HepG2 (cell line): ENCODE measurements around the gene DCP1B. TPM values are rescaled to one million over a fixed set of nuclear protein-coding genes. Genes with fewer than 3 reads are reported as not detected.

Experiments used
- BHLHE40 ChIP-seq: IDR thresholded peaks from 2 replicates; pipeline ENCODE4 v1.6.1; 2011; ENCODE audit warnings: low read length, improper control_type of control experiment
- JUND ChIP-seq: sonication (generic); formaldehyde crosslinking; IDR thresholded peaks from 2 replicates; pipeline ENCODE4 v1.8.0; 2022; ENCODE audit warnings: mild to moderate bottlenecking, missing genetic modification reagents
- MEIS1 ChIP-seq: sonication (generic); formaldehyde crosslinking; IDR thresholded peaks from 2 replicates; pipeline ENCODE4 v1.9.0; 2021; ENCODE audit warnings: mild to moderate bottlenecking, missing genetic modification reagents, moderate library complexity, borderline replicate concordance
- MTA1 ChIP-seq: sonication (generic); formaldehyde crosslinking; IDR thresholded peaks from 2 replicates; pipeline ENCODE4 v1.4.0; 2020; ENCODE audit warnings: missing genetic modification reagents, mild to moderate bottlenecking, borderline replicate concordance
- PLRG1 ChIP-seq: fragments of 450-650 bp; conservative IDR thresholded peaks from 2 replicates; pipeline ENCODE4 v1.6.1; 2016
- POLR2A ChIP-seq, 2 experiments: IDR thresholded peaks; 2 replicates each; pipeline ENCODE4 v1.6.1; 2011; ENCODE audit warnings: low read depth in 2 of 2, low read length in 2 of 2, mild to moderate bottlenecking in 1 of 2, moderate library complexity in 1 of 2; ENCODE audit not compliant: insufficient read depth in 1 of 2
- REPIN1 ChIP-seq: sonication (generic); formaldehyde crosslinking; IDR thresholded peaks from 2 replicates; pipeline ENCODE4 v1.8.0; 2022; ENCODE audit warnings: missing genetic modification reagents, low read depth, mild to moderate bottlenecking, borderline replicate concordance
- SMARCC2 ChIP-seq: fragments of 450-650 bp; IDR thresholded peaks from 2 replicates; pipeline ENCODE4 v1.6.1; 2017; ENCODE audit warnings: antibody characterized with exemption, mild to moderate bottlenecking
- SP5 ChIP-seq: IDR thresholded peaks from 2 replicates; pipeline ENCODE4 v1.6.1; 2016; ENCODE audit warnings: low read depth, borderline replicate concordance
- SRSF9 ChIP-seq: fragments of 200-400 bp; formaldehyde crosslinking; IDR thresholded peaks from 2 replicates; pipeline ENCODE4 v1.6.1; 2018; ENCODE audit warnings: borderline replicate concordance, mild to moderate bottlenecking, low read depth, low read length; ENCODE audit not compliant: insufficient read depth, poor library complexity, severe bottlenecking
- ZBTB7B ChIP-seq: sonication (generic); formaldehyde crosslinking; IDR thresholded peaks from 2 replicates; pipeline ENCODE4 v1.4.0; 2020; ENCODE audit warnings: missing genetic modification reagents
- ZFP41 ChIP-seq: sonication (generic); formaldehyde crosslinking; IDR thresholded peaks from 2 replicates; pipeline ENCODE4 v1.4.0; 2020; ENCODE audit warnings: mild to moderate bottlenecking, missing genetic modification reagents, borderline replicate concordance
- ZMYM4 ChIP-seq: sonication (generic); formaldehyde crosslinking; IDR thresholded peaks from 2 replicates; pipeline ENCODE4 v1.8.1; 2023; ENCODE audit warnings: mild to moderate bottlenecking, missing genetic modification reagents
- ZNF292 ChIP-seq: sonication (generic); formaldehyde crosslinking; IDR thresholded peaks from 2 replicates; pipeline ENCODE4 v1.8.1; 2022; ENCODE audit warnings: mild to moderate bottlenecking, low read depth, missing genetic modification reagents, borderline replicate concordance
- ZNF510 ChIP-seq: sonication (generic); formaldehyde crosslinking; IDR thresholded peaks from 2 replicates; pipeline ENCODE4 v1.4.0; 2020; ENCODE audit warnings: low read depth, mild to moderate bottlenecking, missing genetic modification reagents
- ZNF547 ChIP-seq: sonication (generic); formaldehyde crosslinking; IDR thresholded peaks from 2 replicates; pipeline ENCODE4 v1.5.1; 2020; ENCODE audit warnings: mild to moderate bottlenecking, missing genetic modification reagents
- ZNF577 ChIP-seq: sonication (generic); formaldehyde crosslinking; IDR thresholded peaks from 2 replicates; pipeline ENCODE4 v1.4.0; 2020; ENCODE audit warnings: mild to moderate bottlenecking, low read depth, missing genetic modification reagents, borderline replicate concordance
- ZNF652 ChIP-seq: IDR thresholded peaks from 2 replicates; pipeline ENCODE4 v1.6.1; 2016; ENCODE audit warnings: low read depth, borderline replicate concordance
- ZNF678 ChIP-seq: sonication (generic); formaldehyde crosslinking; IDR thresholded peaks from 2 replicates; pipeline ENCODE4 v1.4.0; 2020; ENCODE audit warnings: mild to moderate bottlenecking, missing genetic modification reagents
- polyA plus RNA-seq, 8 experiments: library from polyadenylated mRNA; depleted of rRNA in 3 of 8; stranded (reverse) in 7 of 8; unstranded in 1 of 8; fragments of >200 nt; fragmentation: Illumina TruSeq in 4 of 8; extraction: Trizol in 4 of 8; gene quantifications; 2 replicates each; pipeline versions ENCODE4 v1.2.1 to v1.2.3, GENCODE V29; 2011 to 2016; ENCODE audit warnings: low read depth in 4 of 8, missing spikeins in 1 of 8, mixed read lengths in 1 of 8; ENCODE audit not compliant: insufficient read depth in 1 of 8
- total RNA-seq, 5 experiments: library from RNA; depleted of rRNA; stranded (reverse); fragments of >200 nt; fragmentation: Illumina TruSeq; extraction: Trizol; gene quantifications; 2 replicates each; pipeline ENCODE4 v1.2.3, GENCODE V29; 2016; ENCODE audit warnings: low read depth in 1 of 5
- TF ChIP-seq, protein P1 (sequence below): sonication (generic); formaldehyde crosslinking; IDR thresholded peaks from 2 replicates; pipeline ENCODE4 v1.4.0; 2020; ENCODE audit warnings: mild to moderate bottlenecking, missing genetic modification reagents
- TF ChIP-seq, protein P2 (sequence below): sonication (generic); formaldehyde crosslinking; IDR thresholded peaks from 2 replicates; pipeline ENCODE4 v1.8.0; 2022; ENCODE audit warnings: mild to moderate bottlenecking, missing genetic modification reagents, borderline replicate concordance
- TF ChIP-seq, protein P3 (sequence below): sonication (generic); formaldehyde crosslinking; IDR thresholded peaks from 2 replicates; pipeline ENCODE4 v1.5.0; 2020; ENCODE audit warnings: missing genetic modification reagents
- TF ChIP-seq, protein P4 (sequence below): sonication (generic); formaldehyde crosslinking; conservative IDR thresholded peaks from 2 replicates; pipeline ENCODE4 v1.8.0; 2022; ENCODE audit warnings: mild to moderate bottlenecking, moderate library complexity, missing genetic modification reagents
- TF ChIP-seq, protein P5 (sequence below): sonication (generic); formaldehyde crosslinking; IDR thresholded peaks from 2 replicates; pipeline ENCODE4 v1.8.0; 2022; ENCODE audit warnings: mild to moderate bottlenecking, missing genetic modification reagents, moderate library complexity

The DCP1B gene
- total and polyA plus RNA-seq, 2 of the 13 experiments (the other 11 are each of a cell fraction or from before 2014, with no cell fraction given) = 11.4 to 27.2 TPM

DNA sequence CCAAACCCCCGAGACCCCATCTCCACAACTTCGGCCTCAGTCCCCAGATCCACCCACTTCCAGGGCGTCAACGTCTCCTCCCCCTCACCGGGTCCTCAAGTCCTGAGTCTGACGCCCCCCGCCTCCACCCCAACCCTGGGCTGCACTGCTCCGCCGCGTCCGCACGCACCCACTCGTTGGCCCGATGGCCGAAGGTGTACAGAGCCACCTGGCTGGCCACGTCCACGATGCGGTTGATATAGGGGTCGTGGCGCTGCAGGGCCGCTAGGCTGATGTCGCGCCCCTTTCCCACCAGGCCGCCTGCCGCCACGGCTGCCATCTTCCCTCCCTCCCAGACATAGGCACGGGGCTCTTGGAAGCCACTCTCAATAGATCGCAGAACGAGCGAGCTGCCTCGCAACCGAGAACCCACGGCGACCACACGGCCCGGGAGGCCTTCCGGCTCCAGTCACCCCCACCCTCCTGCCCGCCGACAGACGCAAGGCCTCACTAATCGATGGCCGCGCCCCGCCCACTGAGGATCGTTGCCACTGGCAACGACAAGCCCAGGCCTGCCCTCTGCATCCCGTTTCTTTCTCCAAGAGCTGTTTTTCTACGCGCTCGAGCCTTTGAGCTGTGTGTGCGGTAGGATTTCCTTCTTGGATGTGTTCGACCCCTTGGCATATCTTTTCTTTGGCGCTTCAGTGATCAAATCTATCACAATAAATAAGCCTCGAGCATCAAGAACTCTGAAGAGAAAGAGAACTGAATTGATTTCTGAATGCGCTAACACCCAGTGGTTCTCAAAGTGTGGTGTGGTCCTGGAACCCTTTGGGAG lies at the start of gene DCP1B (continued):
- TF ChIP-seq ZNF510 (CRISPR knock-in tag) (peak; percentile 93; the same call in 1 of the 2 replicates), MTA1 (CRISPR knock-in tag) (peak; percentile 97), BHLHE40 (peak; percentile 63; the same call in 1 of the 2 replicates), ZNF547 (peak; percentile 88), SP5 (CRISPR knock-in tag) (peak; percentile 69), ZNF652 (CRISPR knock-in tag) (0 out of 2 replicates have a peak, but pooled peaks have one; percentile 8), JUND (CRISPR knock-in tag) (no peak), PLRG1 (no peak), MEIS1 (peak; percentile 72; the same call in 1 of the 2 replicates), ZMYM4 (peak; percentile 90), SMARCC2 (no peak), ZFP41 (CRISPR knock-in tag) (peak; percentile 82; the same call in 1 of the 2 replicates), ZNF678 (CRISPR knock-in tag) (0 out of 2 replicates have a peak, but pooled peaks have one; percentile 87), SRSF9 (no peak), REPIN1 (peak; percentile 89), ZNF577 (CRISPR knock-in tag) (no peak), ZBTB7B (CRISPR knock-in tag) (peak; percentile 93), ZNF292 (peak; percentile 88), POLR2A (IDR thresholded peaks at IDR 0.05; ENCODE audit: insufficient read depth in 1 of 2, low read depth in 2 of 2, low read length in 2 of 2) (peak; percentile 74 to 85)
- TF ChIP-seq, protein P1, sequence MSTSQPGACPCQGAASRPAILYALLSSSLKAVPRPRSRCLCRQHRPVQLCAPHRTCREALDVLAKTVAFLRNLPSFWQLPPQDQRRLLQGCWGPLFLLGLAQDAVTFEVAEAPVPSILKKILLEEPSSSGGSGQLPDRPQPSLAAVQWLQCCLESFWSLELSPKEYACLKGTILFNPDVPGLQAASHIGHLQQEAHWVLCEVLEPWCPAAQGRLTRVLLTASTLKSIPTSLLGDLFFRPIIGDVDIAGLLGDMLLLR = peak; percentile 43; the same call in 1 of the 2 replicates
- TF ChIP-seq, protein P2, sequence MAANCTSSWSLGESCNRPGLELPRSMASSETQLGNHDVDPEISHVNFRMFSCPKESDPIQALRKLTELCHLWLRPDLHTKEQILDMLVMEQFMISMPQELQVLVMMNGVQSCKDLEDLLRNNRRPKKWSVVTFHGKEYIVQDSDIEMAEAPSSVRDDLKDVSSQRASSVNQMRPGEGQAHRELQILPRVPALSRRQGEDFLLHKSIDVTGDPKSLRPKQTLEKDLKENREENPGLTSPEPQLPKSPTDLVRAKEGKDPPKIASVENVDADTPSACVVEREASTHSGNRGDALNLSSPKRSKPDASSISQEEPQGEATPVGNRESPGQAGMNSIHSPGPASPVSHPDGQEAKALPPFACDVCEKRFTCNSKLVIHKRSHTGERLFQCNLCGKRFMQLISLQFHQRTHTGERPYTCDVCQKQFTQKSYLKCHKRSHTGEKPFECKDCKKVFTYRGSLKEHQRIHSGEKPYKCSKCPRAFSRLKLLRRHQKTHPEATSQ = peak; percentile 67; the same call in 1 of the 2 replicates
- TF ChIP-seq, protein P3, sequence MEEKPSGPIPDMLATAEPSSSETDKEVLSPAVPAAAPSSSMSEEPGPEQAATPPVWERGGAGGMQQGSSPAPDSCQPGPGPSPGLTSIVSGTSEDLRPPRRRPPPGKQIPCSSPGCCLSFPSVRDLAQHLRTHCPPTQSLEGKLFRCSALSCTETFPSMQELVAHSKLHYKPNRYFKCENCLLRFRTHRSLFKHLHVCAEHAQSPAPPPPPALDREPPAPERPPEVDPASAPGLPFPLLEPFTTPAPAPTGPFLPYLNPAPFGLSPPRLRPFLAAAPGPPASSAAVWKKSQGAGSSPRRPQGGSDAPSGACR = 0 out of 2 replicates have a peak, but pooled peaks have one; percentile 60
- TF ChIP-seq, protein P4, sequence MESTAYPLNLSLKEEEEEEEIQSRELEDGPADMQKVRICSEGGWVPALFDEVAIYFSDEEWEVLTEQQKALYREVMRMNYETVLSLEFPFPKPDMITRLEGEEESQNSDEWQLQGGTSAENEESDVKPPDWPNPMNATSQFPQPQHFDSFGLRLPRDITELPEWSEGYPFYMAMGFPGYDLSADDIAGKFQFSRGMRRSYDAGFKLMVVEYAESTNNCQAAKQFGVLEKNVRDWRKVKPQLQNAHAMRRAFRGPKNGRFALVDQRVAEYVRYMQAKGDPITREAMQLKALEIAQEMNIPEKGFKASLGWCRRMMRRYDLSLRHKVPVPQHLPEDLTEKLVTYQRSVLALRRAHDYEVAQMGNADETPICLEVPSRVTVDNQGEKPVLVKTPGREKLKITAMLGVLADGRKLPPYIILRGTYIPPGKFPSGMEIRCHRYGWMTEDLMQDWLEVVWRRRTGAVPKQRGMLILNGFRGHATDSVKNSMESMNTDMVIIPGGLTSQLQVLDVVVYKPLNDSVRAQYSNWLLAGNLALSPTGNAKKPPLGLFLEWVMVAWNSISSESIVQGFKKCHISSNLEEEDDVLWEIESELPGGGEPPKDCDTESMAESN (CRISPR knock-in tag) = peak; percentile 84
- TF ChIP-seq, protein P5, sequence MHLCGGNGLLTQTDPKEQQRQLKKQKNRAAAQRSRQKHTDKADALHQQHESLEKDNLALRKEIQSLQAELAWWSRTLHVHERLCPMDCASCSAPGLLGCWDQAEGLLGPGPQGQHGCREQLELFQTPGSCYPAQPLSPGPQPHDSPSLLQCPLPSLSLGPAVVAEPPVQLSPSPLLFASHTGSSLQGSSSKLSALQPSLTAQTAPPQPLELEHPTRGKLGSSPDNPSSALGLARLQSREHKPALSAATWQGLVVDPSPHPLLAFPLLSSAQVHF (CRISPR knock-in tag) = peak; percentile 68; the same call in 1 of the 2 replicates
